ENCODE data around the gene XRCC1. TPM values are rescaled to one million over a fixed set of nuclear protein-coding genes. Genes with fewer than 3 reads are reported as not detected.

The XRCC1 gene
- 40.0 and 48.0 TPM in 2 replicates for total RNA-seq

GRCh38 chr19:43575156-43575950 lies at the start of gene XRCC1, which contains the start of gene PINLYP:
XRCC1 (minus strand) TSS chr19:43575527; CDS start chr19:43575458, 69 bp downstream.
PINLYP (plus strand) TSS chr19:43575801; CDS start chr19:43577192, 1,391 bp downstream.

GRCh38 chr19:43619262-43620060 lies 44.1 kb upstream of the XRCC1 start, which contains the start of gene ZNF428:
ZNF428 (minus strand) TSS chr19:43619629; CDS start chr19:43614304, 5,325 bp downstream.

GRCh38 chr19:43611788-43612187 lies 36.5 kb upstream of the XRCC1 start, which contains the start of gene SRRM5:
SRRM5 (plus strand) TSS chr19:43612088; CDS start chr19:43612122, 34 bp downstream.

GRCh38 chr19:43595999-43596841 lies 20.9 kb upstream of the XRCC1 start, which contains the start of the genes IRGQ and ZNF576:
IRGQ (minus strand) TSS chr19:43596134; CDS start chr19:43595338, 796 bp downstream.
ZNF576 (plus strand) TSS chr19:43596595; CDS start chr19:43597109, 514 bp downstream.

GRCh38 chr19:43532962-43533545 lies 42.3 kb downstream of the XRCC1 start, which contains the start of gene ZNF575:
ZNF575 (plus strand) TSS chr19:43533188; CDS start chr19:43534423, 1,235 bp downstream.

GRCh38 chr19:43526884-43527859 lies 48.2 kb downstream of the XRCC1 start, which contains the start of gene ETHE1:
ETHE1 (minus strand) TSS chr19:43527201; CDS start chr19:43527177, 24 bp downstream.

GRCh38 chr19:43504426-43505185 lies 70.7 kb downstream of the XRCC1 start, which contains the start of gene PHLDB3:
PHLDB3 (minus strand) TSS chr19:43504746; CDS start chr19:43504118, 628 bp downstream.

Other genes with a start within 250 kb of the XRCC1 start
- gene CD177, start 221.8 kb downstream of the XRCC1 start, total RNA-seq: not detected in 2 replicates
- gene TEX101, start 160.6 kb downstream of the XRCC1 start, total RNA-seq: not detected in 2 replicates
- 0.50 and 0.59 TPM in 2 replicates for gene LYPD3, start 109.9 kb downstream of the XRCC1 start, total RNA-seq
- 3.7 and 5.0 TPM in 2 replicates for gene PHLDB3, start 70.8 kb downstream of the XRCC1 start, total RNA-seq
- gene ETHE1, start 48.3 kb downstream of the XRCC1 start, total RNA-seq: 69.8 and 80.3 TPM in 2 replicates
- gene ZNF575, start 42.3 kb downstream of the XRCC1 start, total RNA-seq: 0.17 and 0.59 TPM in 2 replicates
- 6.2 and 7.3 TPM in 2 replicates for gene PINLYP, start 274 bp upstream of the XRCC1 start, total RNA-seq
- 7.7 and 10.1 TPM in 2 replicates for gene IRGQ, start 20.6 kb upstream of the XRCC1 start, total RNA-seq
- 8.4 and 11.0 TPM in 2 replicates for gene ZNF576, start 21.1 kb upstream of the XRCC1 start, total RNA-seq
- 0.34 TPM in 1 of 2 replicates, not detected in the other for gene SRRM5, start 36.6 kb upstream of the XRCC1 start, total RNA-seq
- 30.8 and 35.3 TPM in 2 replicates for gene ZNF428, start 44.1 kb upstream of the XRCC1 start, total RNA-seq
- gene CADM4, start 64.3 kb upstream of the XRCC1 start, total RNA-seq: 1.5 and 2.2 TPM in 2 replicates
- 118 and 131 TPM in 2 replicates for gene PLAUR, start 94.6 kb upstream of the XRCC1 start, total RNA-seq
- not detected in 2 replicates for gene IRGC, start 140.5 kb upstream of the XRCC1 start, total RNA-seq
- gene SMG9, start 179.4 kb upstream of the XRCC1 start, total RNA-seq: 14.9 and 22.9 TPM in 2 replicates
- gene KCNN4, start 205.4 kb upstream of the XRCC1 start, total RNA-seq: 0.17 and 0.74 TPM in 2 replicates
- gene LYPD5, start 226.9 kb upstream of the XRCC1 start, total RNA-seq: 0.89 TPM in 1 of 2 replicates, not detected in the other